Measurements from ENCODE around the gene UFC1. TPM values are rescaled to one million over a fixed set of nuclear protein-coding genes. Genes with fewer than 3 reads are reported as not detected.
A peak's percentile ranks its signal among the peaks of the same experiment; 100 is the strongest.

Gene UFC1
- total and polyA plus RNA-seq, 2 donors (not counting 3 experiments of a cell fraction or from before 2014, with no cell fraction given), result 102 to 149 TPM

- H2AFZ ChIP-seq (ENCODE audit: low read depth, low read length), result no peak overlapping the region
- no peak overlapping the region for H3K4me2 ChIP-seq (ENCODE audit: insufficient read depth, low read length)
- TF ChIP-seq, protein P1, sequence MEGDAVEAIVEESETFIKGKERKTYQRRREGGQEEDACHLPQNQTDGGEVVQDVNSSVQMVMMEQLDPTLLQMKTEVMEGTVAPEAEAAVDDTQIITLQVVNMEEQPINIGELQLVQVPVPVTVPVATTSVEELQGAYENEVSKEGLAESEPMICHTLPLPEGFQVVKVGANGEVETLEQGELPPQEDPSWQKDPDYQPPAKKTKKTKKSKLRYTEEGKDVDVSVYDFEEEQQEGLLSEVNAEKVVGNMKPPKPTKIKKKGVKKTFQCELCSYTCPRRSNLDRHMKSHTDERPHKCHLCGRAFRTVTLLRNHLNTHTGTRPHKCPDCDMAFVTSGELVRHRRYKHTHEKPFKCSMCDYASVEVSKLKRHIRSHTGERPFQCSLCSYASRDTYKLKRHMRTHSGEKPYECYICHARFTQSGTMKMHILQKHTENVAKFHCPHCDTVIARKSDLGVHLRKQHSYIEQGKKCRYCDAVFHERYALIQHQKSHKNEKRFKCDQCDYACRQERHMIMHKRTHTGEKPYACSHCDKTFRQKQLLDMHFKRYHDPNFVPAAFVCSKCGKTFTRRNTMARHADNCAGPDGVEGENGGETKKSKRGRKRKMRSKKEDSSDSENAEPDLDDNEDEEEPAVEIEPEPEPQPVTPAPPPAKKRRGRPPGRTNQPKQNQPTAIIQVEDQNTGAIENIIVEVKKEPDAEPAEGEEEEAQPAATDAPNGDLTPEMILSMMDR (IDR thresholded peaks at IDR 0.05; ENCODE audit: extremely low read depth in 1 of 2, insufficient read depth in 1 of 2, low read depth in 1 of 2, low read length in 2 of 2), result peak; percentile 18 to 47
- no peak for TF ChIP-seq POLR2AphosphoS5 (IDR thresholded peaks at IDR 0.05; ENCODE audit: insufficient read depth, low read depth, low read length)
- no peak for TF ChIP-seq MAX (IDR thresholded peaks at IDR 0.05; ENCODE audit: insufficient read depth, insufficient read length)
- H3K9me1 ChIP-seq (replicated peaks; ENCODE audit: control insufficient read depth, extremely low read depth, insufficient read depth, low read length), result no peaks in the 10 kb centered on the region
- POLR2A ChIA-PET, result no interaction called here
- FAIRE-seq (peak; percentile 53), DNase-seq (ENCODE audit: low read depth, low spot score) (peak; percentile 75)
- intact Hi-C loops (cut with micrococcal nuclease), result loop anchor here (1.0 to 2.0 kb wide), 5 partner anchors 41 to 413 kb away; partner anchors contain the start of genes KLHDC9 and USF1
- no peaks in the 10 kb centered on the region for H3K27me3 ChIP-seq (ENCODE audit: control insufficient read depth in 2 of 2, insufficient read depth in 2 of 2, low read length in 2 of 2)
- no peak overlapping the region for H3K9ac ChIP-seq (replicated peaks; ENCODE audit: extremely low read depth, insufficient read depth, low read length)
- H3K9me3 ChIP-seq (replicated peaks; ENCODE audit: control insufficient read depth, insufficient read depth, low read length), result no peaks in the 10 kb centered on the region
- dilution Hi-C loops (cut with MboI; ENCODE audit: extremely low pct_ligation_motif_present, low sequenced_read_pairs), result no loop called here
- H3K36me3 ChIP-seq (ENCODE audit: control insufficient read depth in 2 of 2, extremely low read depth in 1 of 2, insufficient read depth in 2 of 2, low read length in 2 of 2), result no peaks in the 10 kb centered on the region
- H3K4me3 ChIP-seq (replicated peaks in 1 of 3; ENCODE audit: insufficient read depth in 1 of 3, low read depth in 1 of 3, low read length in 3 of 3), result no peak overlapping the region
- BruUV-seq (replicated peaks), result no TSS peak
- CTCF ChIA-PET, result interaction anchor here (0.6 to 5.4 kb wide), 12 partner anchors 12 to 414 kb away, joined by 3 to 51 read pairs (median 4); partner anchors contain the start of genes KLHDC9 and UFC1
- no peaks in the 10 kb centered on the region for H3K4me1 ChIP-seq (ENCODE audit: control insufficient read depth, extremely low read depth, insufficient read depth, low read length)
- H4K20me1 ChIP-seq (replicated peaks; ENCODE audit: control insufficient read depth, extremely low read depth, insufficient read depth, low read length), result no peaks in the 10 kb centered on the region
- H3K27ac ChIP-seq (ENCODE audit: insufficient read depth, low read depth, low read length), result no peak overlapping the region
- peaks cover 3% of the 10 kb centered on the region for H3K79me2 ChIP-seq (ENCODE audit: control insufficient read depth, insufficient read depth, low read length)
Observed at GRCh38 chr1:161139766-161140165, 14.0 kb upstream of the UFC1 start.

DNA sequence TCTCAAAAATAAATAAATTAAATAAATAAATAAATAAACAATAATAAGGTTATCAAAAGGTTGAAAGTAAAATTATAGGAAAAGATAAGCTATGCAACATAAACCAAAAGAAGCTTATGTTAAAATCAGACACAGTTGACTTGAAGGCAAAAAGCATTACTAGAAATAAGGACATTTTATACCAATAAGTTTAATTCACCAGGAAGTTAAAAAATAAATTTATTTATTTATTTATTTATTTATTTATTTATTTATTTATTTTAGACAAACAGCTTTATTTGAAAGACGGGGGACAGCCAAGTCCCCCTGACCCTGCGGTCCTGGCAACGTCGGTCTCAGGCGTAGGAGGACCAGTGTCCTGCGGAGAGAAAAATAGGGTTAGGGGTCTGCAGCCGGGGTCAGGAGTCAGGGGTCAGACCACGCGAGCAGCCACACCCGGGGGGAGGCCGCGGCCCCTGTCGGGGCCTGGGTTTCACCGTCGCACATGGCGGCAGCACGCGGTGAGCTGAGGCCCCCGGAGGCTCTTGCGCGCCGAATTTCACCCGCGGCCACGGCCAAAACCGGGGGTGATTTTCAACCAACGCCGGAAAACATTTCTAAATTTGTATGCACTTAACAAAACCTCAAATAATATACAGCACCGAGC is 12.9 kb upstream of the UFC1 start:
- POLR2A ChIA-PET, result no interaction called here
- H3K9ac ChIP-seq (replicated peaks; ENCODE audit: extremely low read depth, insufficient read depth, low read length), result no peak overlapping the region
- no TSS peak for BruUV-seq (replicated peaks)
- no peaks in the 10 kb centered on the region for H3K9me1 ChIP-seq (replicated peaks; ENCODE audit: control insufficient read depth, extremely low read depth, insufficient read depth, low read length)
- H3K4me1 ChIP-seq (ENCODE audit: control insufficient read depth, extremely low read depth, insufficient read depth, low read length), result no peaks in the 10 kb centered on the region
- dilution Hi-C loops (cut with MboI; ENCODE audit: extremely low pct_ligation_motif_present, low sequenced_read_pairs), result no loop called here
- CTCF ChIA-PET, result interaction anchor here (0.6 to 5.4 kb wide), 16 partner anchors 8 to 415 kb away, joined by 3 to 51 read pairs (median 4); partner anchors contain the start of genes ITLN2, KLHDC9, TSTD1 and UFC1
- H3K27me3 ChIP-seq (ENCODE audit: control insufficient read depth in 2 of 2, insufficient read depth in 2 of 2, low read length in 2 of 2), result no peaks in the 10 kb centered on the region
- intact Hi-C loops (cut with micrococcal nuclease), result loop anchor here (1.0 to 2.0 kb wide), 2 partner anchors 148 to 414 kb away; no protein-coding TSS in a partner anchor
- H3K79me2 ChIP-seq (ENCODE audit: control insufficient read depth, insufficient read depth, low read length), result no peaks in the 10 kb centered on the region
- no peak for DNase-seq (ENCODE audit: low read depth, low spot score)
- no peak for TF ChIP-seq FOS (IDR thresholded peaks at IDR 0.05; ENCODE audit: borderline replicate concordance, insufficient read depth, low read length)
- TF ChIP-seq, protein P1 (IDR thresholded peaks at IDR 0.05; ENCODE audit: extremely low read depth in 1 of 2, insufficient read depth in 1 of 2, low read depth in 1 of 2, low read length in 2 of 2), result no peak
- no peak for TF ChIP-seq MAX (IDR thresholded peaks at IDR 0.05; ENCODE audit: insufficient read depth, insufficient read length)
- no peak for TF ChIP-seq POLR2AphosphoS5 (IDR thresholded peaks at IDR 0.05; ENCODE audit: insufficient read depth, low read depth, low read length)
- no peak for TF ChIP-seq JUN (IDR thresholded peaks at IDR 0.05; ENCODE audit: borderline replicate concordance, insufficient read depth, insufficient read length, low read depth)
- TF ChIP-seq MYC (IDR thresholded peaks at IDR 0.05; ENCODE audit: low read depth, low read length), result no peak
- no peak for TF ChIP-seq EZH2 (IDR thresholded peaks at IDR 0.05; ENCODE audit: borderline replicate concordance, low read depth, low read length, severe bottlenecking)
- no peak for TF ChIP-seq POLR2A (IDR thresholded peaks at IDR 0.05; ENCODE audit: low read depth, low read length)
- TF ChIP-seq GATA2 (IDR thresholded peaks at IDR 0.05; ENCODE audit: insufficient read depth, insufficient read length, low read depth, low read length), result no peak
- H4K20me1 ChIP-seq (replicated peaks; ENCODE audit: control insufficient read depth, extremely low read depth, insufficient read depth, low read length), result no peaks in the 10 kb centered on the region
- no peak overlapping the region for H3K4me3 ChIP-seq (replicated peaks in 1 of 3; ENCODE audit: insufficient read depth in 1 of 3, low read depth in 1 of 3, low read length in 3 of 3)
- no peaks in the 10 kb centered on the region for H3K9me3 ChIP-seq (replicated peaks; ENCODE audit: control insufficient read depth, insufficient read depth, low read length)
- no peak overlapping the region for H3K4me2 ChIP-seq (ENCODE audit: insufficient read depth, low read length)
- no peak overlapping the region for H2AFZ ChIP-seq (ENCODE audit: low read depth, low read length)
- H3K27ac ChIP-seq (ENCODE audit: insufficient read depth, low read depth, low read length), result no peak overlapping the region
- no peak for FAIRE-seq
- H3K36me3 ChIP-seq (ENCODE audit: control insufficient read depth in 2 of 2, extremely low read depth in 1 of 2, insufficient read depth in 2 of 2, low read length in 2 of 2), result no peaks in the 10 kb centered on the region

Data from endothelial cell of umbilical vein (primary cell).